Ovary (tissue), 9 donors: ENCODE results near the gene USP2. TPM values are rescaled to one million over a fixed set of nuclear protein-coding genes. Genes with fewer than 3 reads are reported as not detected.

Source experiments
- DNase-seq, 5 donors: peaks; one replicate each; pipeline ENCODE4 v3.0.0-alpha.2; 2019 to 2020
- H3K27ac ChIP-seq, 2 donors: fragments of 200-600 bp; one replicate each; pipeline versions ENCODE4 v1.5.1 to v1.8.0; 2019 to 2022
- H3K27me3 ChIP-seq: fragments of 200-600 bp; one replicate; pipeline ENCODE4 v1.8.0; 2022
- H3K36me3 ChIP-seq: fragments of 200-600 bp; sonication (generic); one replicate; pipeline ENCODE4 v1.5.1; 2019
- H3K4me1 ChIP-seq: one replicate; pipeline ENCODE4 v1.8.1; 2013; ENCODE audit warnings: mild to moderate bottlenecking, moderate library complexity; ENCODE audit not compliant: insufficient read depth
- H3K4me3 ChIP-seq: fragments of 200-600 bp; sonication (generic); one replicate; pipeline ENCODE4 v1.5.1; 2017
- H3K9me3 ChIP-seq, 2 donors: fragments of 200-600 bp in 1 of 2; sonication (generic) in 1 of 2; one replicate each; pipeline versions ENCODE4 v1.5.1 to v1.8.1; 2013 to 2019; ENCODE audit warnings: mild to moderate bottlenecking in 1 of 2, moderate library complexity in 1 of 2
- EP300 ChIP-seq: sonication (generic); formaldehyde crosslinking; IDR thresholded peaks from one replicate; pipeline ENCODE4 v1.6.1; 2017; ENCODE audit warnings: antibody characterized with exemption
- POLR2A ChIP-seq: fragments of 450-650 bp; IDR thresholded peaks from one replicate; pipeline ENCODE4 v1.6.1; 2017; ENCODE audit warnings: antibody characterized with exemption, mild to moderate bottlenecking, moderate library complexity
- WGBS, 3 donors: extraction: QIAGEN DNeasy Blood & Tissue Kit in 1 of 3; methylation state at CpG; one replicate each; pipeline versions ENCODE4 v1.1.5 to v1.1.7; 2013 to 2017; 5-methylcytosine and 5-hydroxymethylcytosine counted together
- intact Hi-C, 4 donors: fragments of 100-400 bp; cut with DNase I; formaldehyde crosslinking; loops; one replicate each; pipeline versions ENCODE4 v1.11.0 to v1.15.1; 2022 to 2023
- polyA plus RNA-seq, 2 donors: library from polyadenylated mRNA; stranded (reverse); fragments of 200-250 nt in 1 of 2; fragments of 350-450 nt in 1 of 2; fragmentation: Illumina TruSeq in 1 of 2; extraction: RNeasy Lipid Tissue Mini Kit (QIAGEN cat#74804) in 1 of 2; gene quantifications; one replicate each; pipeline ENCODE4 v1.2.3, GENCODE V29; 2013 to 2014
- total RNA-seq, 7 donors: library from RNA; depleted of rRNA in 2 of 7; stranded (reverse); fragments of >200 nt in 2 of 7; fragmentation: NEBNext Ultra II Directional in 3 of 7; extraction: Animal tissue kit (Norgen Biotek cat#: 25700) in 3 of 7; gene quantifications; one replicate each; pipeline versions ENCODE4 v1.1.0 to v1.2.4, GENCODE V29; 2016 to 2023
- TF ChIP-seq, protein P1 (sequence below), 3 donors: fragments of 450-650 bp in 2 of 3; fragments of 200-600 bp in 1 of 3; IDR thresholded peaks; one replicate each; pipeline versions ENCODE4 v1.5.1 to v1.8.0; 2016 to 2022; ENCODE audit warnings: antibody characterized with exemption in 3 of 3, mild to moderate bottlenecking in 1 of 3
- donor health status: DM: no; HTN: no; CAD: no; lungs with moderate emphysema.
- donor health status: DM: no; HTN: no; CAD: no.
- donor health status: Bipolar disorder and iron deficiency.
- donor health status: DM: yes; HTN: yes; CAD: no.
- donor health status: DM: no; HTN: no; CAD: no.
- donor health status: DM: yes; HTN: yes; CAD: no.

USP2 gene
- total and polyA plus RNA-seq, 9 donors, result 1.0 to 16.9 (median 4.0) TPM

DNA sequence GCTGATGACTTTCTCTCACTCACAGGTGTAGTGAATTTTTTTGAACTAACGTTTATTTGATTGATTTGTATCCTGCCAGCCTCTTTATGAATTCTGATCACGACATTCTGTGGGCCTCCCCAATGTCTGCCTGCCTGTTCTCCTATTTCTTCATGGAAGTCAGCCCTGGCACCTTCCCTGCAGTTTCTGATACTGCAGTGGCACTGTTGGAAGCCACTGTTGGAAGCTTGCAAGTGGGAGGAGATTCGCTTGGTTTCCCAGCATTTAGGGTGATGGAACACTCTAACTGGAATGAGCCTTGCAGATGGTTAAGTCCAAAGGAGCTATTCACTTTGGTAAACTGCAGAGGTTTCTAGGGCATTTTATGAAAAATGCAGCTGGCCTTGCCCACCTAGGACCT, 42.8 kb upstream of the USP2 start:
- no peaks in the 10 kb centered on the region for H3K36me3 ChIP-seq
- no peaks in the 10 kb centered on the region for H3K9me3 ChIP-seq
- peaks cover 5% of the 10 kb centered on the region for H3K4me1 ChIP-seq
- 78 to 90% (median 86%) methylated on average over 3 of the region's 3 CpGs for WGBS, 3 donors
- intact Hi-C loops, result no loop called here
- no peak overlapping the region for H3K27ac ChIP-seq
- no peaks in the 10 kb centered on the region for H3K27me3 ChIP-seq
- no peak for TF ChIP-seq EP300
- TF ChIP-seq POLR2A, result no peak
- TF ChIP-seq, protein P1, sequence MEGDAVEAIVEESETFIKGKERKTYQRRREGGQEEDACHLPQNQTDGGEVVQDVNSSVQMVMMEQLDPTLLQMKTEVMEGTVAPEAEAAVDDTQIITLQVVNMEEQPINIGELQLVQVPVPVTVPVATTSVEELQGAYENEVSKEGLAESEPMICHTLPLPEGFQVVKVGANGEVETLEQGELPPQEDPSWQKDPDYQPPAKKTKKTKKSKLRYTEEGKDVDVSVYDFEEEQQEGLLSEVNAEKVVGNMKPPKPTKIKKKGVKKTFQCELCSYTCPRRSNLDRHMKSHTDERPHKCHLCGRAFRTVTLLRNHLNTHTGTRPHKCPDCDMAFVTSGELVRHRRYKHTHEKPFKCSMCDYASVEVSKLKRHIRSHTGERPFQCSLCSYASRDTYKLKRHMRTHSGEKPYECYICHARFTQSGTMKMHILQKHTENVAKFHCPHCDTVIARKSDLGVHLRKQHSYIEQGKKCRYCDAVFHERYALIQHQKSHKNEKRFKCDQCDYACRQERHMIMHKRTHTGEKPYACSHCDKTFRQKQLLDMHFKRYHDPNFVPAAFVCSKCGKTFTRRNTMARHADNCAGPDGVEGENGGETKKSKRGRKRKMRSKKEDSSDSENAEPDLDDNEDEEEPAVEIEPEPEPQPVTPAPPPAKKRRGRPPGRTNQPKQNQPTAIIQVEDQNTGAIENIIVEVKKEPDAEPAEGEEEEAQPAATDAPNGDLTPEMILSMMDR (IDR thresholded peaks at IDR 0.05), result no peak
- DNase-seq, result no peak
- no peak overlapping the region for H3K4me3 ChIP-seq

DNA sequence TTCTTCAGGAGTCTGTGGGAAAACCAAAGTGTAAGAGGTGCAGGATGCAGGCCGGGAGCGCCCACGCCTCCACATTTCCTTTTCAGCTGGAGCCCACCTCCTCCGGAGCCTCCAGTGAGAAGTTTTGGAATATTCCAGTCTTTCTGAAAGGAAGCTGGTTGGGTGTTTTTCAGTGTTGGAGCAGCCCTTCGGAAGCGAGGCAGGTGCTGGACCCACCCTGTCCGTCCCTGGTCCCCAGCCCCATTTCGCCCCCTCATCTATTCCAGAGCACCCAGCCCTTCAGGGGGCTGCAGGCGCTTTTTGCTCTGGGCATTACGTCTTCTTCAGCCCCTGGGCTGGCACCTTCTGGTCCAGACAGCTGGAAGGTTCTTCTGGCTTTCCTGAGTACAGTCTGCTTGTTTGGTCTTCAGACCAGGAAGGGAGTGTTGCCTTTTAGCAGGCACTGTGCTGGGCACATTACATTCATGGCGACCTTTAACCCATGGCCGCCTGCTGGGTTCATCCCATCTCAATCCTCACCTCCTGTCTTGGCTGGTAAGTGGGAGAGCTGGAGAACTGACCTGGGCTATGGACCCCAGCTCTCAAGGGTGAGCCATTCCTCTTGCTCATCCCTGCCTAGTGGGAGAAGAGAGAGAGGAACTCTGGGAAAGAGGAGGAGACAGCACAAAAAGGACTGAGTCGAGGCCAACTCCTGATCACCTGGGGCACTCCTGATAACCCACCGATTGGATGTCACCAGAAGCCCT, 42.2 kb upstream of the USP2 start:
- TF ChIP-seq EP300, result no peak
- TF ChIP-seq POLR2A, result no peak
- TF ChIP-seq, protein P1 (IDR thresholded peaks at IDR 0.05), result no peak
- intact Hi-C loops, result no loop called here
- DNase-seq, result no peak
- 42 to 59% (median 45%) methylated on average over 14 of the region's 14 CpGs for WGBS, 3 donors
- H3K27ac ChIP-seq, result no peak overlapping the region
- H3K4me1 ChIP-seq, result peaks cover 5% of the 10 kb centered on the region
- no peak overlapping the region for H3K4me3 ChIP-seq
- no peaks in the 10 kb centered on the region for H3K9me3 ChIP-seq
- no peaks in the 10 kb centered on the region for H3K36me3 ChIP-seq
- H3K27me3 ChIP-seq, result no peaks in the 10 kb centered on the region

DNA sequence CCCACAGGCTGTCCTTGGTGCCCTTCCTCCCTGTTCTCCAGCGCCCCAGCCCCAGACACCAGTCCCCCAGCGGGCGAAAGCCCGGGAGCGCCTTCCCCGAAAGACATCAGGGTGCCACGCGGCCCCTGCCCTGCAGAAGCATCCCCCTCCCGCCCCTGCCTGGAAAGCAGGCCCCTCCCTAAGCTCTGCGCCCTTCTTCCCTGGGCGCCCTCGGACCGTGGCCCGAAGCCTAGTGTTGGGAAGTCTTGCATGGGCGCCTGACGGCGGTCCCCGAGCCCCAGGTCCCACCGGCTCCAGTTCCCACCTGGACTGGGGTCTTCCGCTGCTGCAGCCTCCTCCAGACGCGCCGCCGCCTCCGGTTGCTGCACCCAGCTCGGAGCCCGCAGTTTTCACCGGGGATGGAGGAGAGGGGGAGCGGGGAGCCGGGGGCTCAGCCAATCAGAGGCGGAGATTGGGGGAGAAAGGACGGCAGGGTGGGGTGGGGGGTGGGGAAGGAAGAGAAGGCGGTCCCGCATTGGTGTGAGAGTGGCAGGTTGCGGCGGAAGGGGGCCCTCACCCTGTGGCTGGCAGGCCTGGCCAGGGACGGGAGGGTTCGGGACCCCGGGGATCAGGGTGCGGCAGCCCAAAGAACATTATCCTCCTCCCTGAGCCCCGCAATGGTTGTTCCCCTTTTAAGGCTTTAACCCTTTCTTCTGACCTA, 41.5 kb upstream of the USP2 start, which contains the start of gene THY1:
THY1 (minus strand) TSS at position 364 of the 700 bp plus-strand sequence. CDS start 2,267 bp downstream, outside the sequence.
- H3K9me3 ChIP-seq, result no peaks in the 10 kb centered on the region
- DNase-seq, result no peak
- intact Hi-C loops, result no loop called here
- no peaks in the 10 kb centered on the region for H3K27me3 ChIP-seq
- H3K36me3 ChIP-seq, result no peaks in the 10 kb centered on the region
- H3K27ac ChIP-seq, result no peak within 1 kb of the TSS
- H3K4me3 ChIP-seq, result peak within 1 kb of the TSS; percentile 42
- 1% methylated on average over 30 to 41 of the region's 41 CpGs for WGBS, 3 donors
- TF ChIP-seq, protein P1 (IDR thresholded peaks at IDR 0.05), result no peak
- no peak for TF ChIP-seq POLR2A
- no peak for TF ChIP-seq EP300
- H3K4me1 ChIP-seq, result peaks cover 5% of the 10 kb centered on the region

DNA sequence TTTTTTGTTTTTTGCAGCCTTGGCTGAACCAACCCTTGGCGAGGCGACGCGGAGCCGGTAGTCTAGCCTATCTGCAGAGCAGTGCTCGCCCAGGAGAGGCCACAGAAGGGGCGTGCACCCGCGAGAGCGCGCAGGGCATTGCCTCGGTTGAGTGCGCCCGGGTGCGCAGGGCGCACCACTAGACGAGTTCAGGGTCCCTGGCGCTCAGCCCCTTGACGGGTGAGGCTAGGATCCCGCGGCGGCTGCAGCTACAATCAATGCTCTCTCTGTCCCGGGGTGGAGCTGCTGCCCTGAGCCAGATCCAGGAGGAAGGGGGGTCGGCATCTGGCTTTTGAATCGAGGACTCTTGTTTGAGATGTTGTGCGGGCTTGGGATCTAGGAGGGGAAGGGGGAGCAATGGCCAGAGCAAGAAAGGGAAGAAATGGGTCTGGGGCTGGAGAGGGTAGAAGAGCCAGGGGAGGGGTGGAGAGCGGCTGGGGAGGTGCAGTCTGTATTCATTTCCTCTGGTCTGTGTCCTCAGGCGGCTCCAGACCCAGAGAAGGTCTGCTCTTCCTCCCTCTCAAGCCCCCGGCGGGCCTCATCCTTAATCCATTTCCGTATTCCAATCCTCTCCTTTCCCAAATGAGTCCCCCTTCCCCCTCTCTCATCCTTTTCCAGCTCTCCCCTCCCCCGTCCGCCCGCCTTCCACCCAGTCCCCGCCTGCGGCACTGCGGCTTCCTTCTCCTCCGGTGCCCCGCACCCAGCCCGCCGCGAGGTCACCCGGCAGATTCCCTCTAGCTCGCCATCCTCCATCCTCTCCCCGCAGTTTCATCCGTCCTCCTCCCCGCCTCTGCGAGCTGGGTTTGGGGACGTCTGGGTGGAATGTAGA, 40.7 kb upstream of the USP2 start:
- Histone ChIP-seq H3K27me3 (no peaks in the 10 kb centered on the region), H3K9me3 (no peaks in the 10 kb centered on the region), H3K4me1 (peaks cover 5% of the 10 kb centered on the region), H3K4me3 (peak overlapping the region; percentile 42), H3K27ac (no peak overlapping the region), H3K36me3 (no peaks in the 10 kb centered on the region)
- intact Hi-C loops, result no loop called here
- no peak for TF ChIP-seq EP300
- no peak for TF ChIP-seq POLR2A
- TF ChIP-seq, protein P1 (IDR thresholded peaks at IDR 0.05), result no peak
- WGBS, 3 donors, result 1% methylated on average over 48 to 49 of the region's 49 CpGs
- no peak for DNase-seq
